ENCODE results near the gene POU2AF1.
"Not testable (repeated sequence)": the region's sequence is repeated elsewhere in the genome, so short reads cannot be mapped to it uniquely, and the experiment has no call there.

POU2AF1 gene

DNA sequence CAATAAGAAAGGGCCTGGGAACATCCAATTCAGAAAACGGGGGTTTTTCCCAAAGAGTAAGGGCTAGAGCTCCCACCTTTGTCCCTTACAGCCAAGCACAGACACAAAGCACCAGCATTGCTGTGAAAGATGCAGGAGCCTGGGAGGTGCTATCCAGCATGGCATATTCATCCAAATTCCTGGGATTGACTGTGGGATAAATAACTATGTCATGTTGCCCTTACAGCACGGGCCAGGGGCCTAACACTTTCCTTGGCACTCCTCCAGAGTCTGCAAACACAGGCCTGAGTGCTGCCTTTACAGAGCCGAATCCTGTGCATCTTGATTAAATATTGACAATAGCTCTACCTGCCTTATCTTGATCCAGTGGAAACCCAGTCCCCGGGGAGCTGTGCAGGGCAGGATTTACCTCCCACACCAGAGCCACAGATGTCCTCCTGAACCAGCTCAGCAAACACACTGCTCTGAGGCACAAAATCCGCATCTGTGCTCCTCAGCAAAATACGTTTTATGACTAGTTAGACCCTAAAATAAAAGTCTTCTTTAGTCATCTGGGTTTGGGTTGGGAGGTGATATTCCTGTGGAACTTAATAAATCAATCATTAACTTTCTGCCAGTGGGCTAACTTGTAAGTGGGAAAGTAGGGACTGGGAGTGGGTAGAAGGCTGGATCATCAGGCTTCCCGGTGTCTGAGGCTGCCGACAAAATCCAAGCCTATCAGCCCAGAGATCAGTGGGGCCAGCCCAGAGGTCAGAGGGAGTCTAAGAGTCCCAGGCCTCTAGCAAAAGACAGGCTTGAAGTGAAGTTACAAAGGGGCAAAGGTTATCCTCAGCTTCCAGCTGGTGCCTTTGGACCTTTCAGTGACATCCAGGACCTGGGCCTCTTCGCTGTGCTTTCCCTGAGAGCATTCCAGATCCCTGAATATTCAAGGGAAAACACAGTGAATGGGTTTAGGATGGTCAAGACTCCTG is 44.3 kb downstream of the POU2AF1 start:
- no peaks in the 10 kb centered on the region for H3K4me1 ChIP-seq (ENCODE audit: insufficient read depth, low read length)
- H3K27me3 ChIP-seq (ENCODE audit: insufficient read depth, low read length), result no peaks in the 10 kb centered on the region

DNA sequence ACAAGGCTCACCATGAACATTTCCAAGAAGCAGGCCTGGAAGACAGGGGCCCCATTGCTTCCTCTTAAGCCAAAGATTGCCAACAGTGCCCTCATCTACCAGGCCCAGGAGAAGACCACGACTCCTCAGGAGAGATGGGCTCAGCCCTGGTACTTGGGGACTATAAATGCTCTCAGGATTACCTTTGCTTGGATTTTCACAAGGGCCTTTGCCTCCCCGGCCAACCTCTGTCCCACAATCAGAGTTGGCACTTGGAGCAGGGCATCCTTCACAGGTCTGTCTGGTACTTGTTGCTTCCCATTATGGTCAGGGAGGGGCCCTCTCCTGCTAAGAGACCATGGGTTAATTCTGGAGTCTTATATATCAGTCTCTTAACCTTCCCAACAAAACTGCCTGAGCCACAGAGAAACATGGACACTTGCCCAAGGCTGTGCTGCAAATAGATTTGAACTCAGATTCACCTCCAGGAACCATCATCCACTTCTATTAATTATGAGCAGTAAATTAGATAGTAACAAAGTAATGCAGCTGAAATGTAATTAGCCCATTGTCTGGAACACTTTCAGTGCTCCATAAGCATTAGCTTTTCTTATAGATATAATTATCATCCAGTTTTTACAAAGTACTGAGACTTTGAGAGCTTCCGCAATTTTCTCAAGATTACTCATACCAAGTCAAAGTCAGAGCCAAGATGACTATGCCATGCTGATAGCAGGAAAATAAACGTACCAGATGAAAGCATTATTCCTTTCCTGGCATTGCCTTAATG is 47.2 kb downstream of the POU2AF1 start:
- H3K4me1 ChIP-seq (ENCODE audit: insufficient read depth, low read length), result no peaks in the 10 kb centered on the region
- H3K36me3 ChIP-seq (ENCODE audit: insufficient read depth, low read length), result no peaks in the 10 kb centered on the region
- H3K4me3 ChIP-seq (ENCODE audit: low read length), result no peak overlapping the region
- no peak overlapping the region for H2AFZ ChIP-seq (ENCODE audit: low read depth, low read length)
- no peaks in the 10 kb centered on the region for H3K27me3 ChIP-seq (ENCODE audit: insufficient read depth, low read length)
- H3K9me3 ChIP-seq (ENCODE audit: low read length), result no peaks in the 10 kb centered on the region

More for the DNA sequence above, 44.3 kb downstream of the POU2AF1 start:
- Histone ChIP-seq H3K4me3 (ENCODE audit: low read length) (no peak overlapping the region), H3K36me3 (ENCODE audit: insufficient read depth, low read length) (no peaks in the 10 kb centered on the region), H3K9me3 (ENCODE audit: low read length) (no peaks in the 10 kb centered on the region), H2AFZ (ENCODE audit: low read depth, low read length) (no peak overlapping the region)

DNA sequence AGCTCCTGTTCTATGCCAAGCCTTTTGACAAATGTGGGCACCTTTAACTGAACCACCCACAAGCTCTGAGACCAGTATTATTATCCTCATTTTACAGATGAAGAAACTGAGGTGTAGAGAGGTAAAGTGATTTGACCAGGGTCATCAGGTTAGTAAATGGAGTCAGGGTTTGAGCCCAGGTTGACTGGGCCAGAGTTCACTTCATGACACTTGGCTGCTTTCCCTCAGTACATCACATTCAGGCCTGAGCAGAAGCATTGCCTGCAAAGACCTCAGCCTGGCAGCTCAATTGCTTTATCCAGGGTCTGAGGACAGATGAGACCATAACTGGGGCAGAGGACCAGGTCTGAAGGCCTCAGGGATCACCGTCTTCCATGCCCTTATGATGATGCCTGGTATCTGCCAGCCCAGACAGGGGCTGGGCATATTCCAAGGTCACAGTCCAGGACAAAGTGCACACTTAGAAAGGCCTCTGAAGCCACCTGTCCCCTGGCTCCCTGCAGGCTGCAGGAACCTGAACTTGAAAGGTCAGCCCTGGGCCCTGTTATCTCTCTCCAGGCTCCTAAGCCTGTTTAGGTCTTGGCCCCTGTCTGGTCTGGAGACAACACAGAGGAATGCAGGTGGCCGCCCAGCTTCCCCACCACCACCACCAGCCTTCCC is 48.7 kb downstream of the POU2AF1 start:
- Histone ChIP-seq H3K4me3 (ENCODE audit: low read length) (no peak overlapping the region), H3K36me3 (ENCODE audit: insufficient read depth, low read length) (no peaks in the 10 kb centered on the region), H3K9me3 (ENCODE audit: low read length) (no peaks in the 10 kb centered on the region), H2AFZ (ENCODE audit: low read depth, low read length) (no peak overlapping the region), H3K27me3 (ENCODE audit: insufficient read depth, low read length) (no peaks in the 10 kb centered on the region), H3K4me1 (ENCODE audit: insufficient read depth, low read length) (no peaks in the 10 kb centered on the region)

DNA sequence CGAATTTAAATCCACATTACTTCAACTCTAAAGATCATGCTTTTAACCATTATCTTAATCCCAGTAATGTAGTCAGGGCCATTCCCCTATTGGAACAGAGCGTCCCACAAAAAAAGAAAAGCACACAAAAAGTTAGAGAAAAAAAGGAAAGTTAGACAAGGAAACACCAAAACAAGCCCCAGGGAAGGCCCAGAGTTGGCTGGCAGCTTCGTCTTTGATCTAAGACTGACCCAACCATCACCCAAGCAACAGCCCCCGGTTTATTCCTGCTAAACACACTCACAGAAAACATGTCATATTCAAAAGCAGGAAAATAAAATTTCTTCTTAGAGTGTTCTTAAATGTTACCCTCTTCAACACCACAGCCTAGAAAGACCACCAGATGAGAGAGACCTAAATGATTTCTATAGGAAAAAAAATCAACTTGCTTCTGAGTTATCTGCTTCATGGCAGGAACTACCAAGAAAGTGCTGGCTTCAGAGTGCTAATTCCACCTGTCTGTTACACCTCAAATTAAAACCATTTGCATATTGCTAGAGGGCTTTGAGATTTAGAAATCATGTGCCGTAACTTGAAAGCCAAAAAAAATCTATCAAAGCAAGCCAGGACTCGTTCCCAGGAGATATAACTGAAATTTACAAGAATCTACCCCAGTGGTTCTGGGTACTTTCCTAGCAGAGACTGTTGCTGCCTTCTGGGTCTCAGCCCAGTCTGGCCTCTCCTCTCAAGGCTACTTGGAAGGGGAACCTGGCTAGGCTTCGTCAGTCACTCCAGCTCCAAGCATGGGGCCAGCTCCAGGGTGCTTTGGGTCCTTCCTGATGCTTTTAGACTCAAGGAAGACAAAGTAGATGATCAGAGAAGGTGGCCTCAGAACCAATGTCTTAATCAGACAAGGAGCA is 49.5 kb downstream of the POU2AF1 start:
- H3K9me3 ChIP-seq (ENCODE audit: low read length), result no peaks in the 10 kb centered on the region
- no peak overlapping the region for H3K4me3 ChIP-seq (ENCODE audit: low read length)
- no peak overlapping the region for H2AFZ ChIP-seq (ENCODE audit: low read depth, low read length)
- H3K4me1 ChIP-seq (ENCODE audit: insufficient read depth, low read length), result no peaks in the 10 kb centered on the region
- H3K36me3 ChIP-seq (ENCODE audit: insufficient read depth, low read length), result no peaks in the 10 kb centered on the region
- H3K27me3 ChIP-seq (ENCODE audit: insufficient read depth, low read length), result no peaks in the 10 kb centered on the region

- Histone ChIP-seq H3K27me3 (ENCODE audit: insufficient read depth, low read length) (no peaks in the 10 kb centered on the region), H3K4me1 (ENCODE audit: insufficient read depth, low read length) (no peaks in the 10 kb centered on the region), H3K4me3 (ENCODE audit: low read length) (no peak overlapping the region), H2AFZ (ENCODE audit: low read depth, low read length) (no peak overlapping the region), H3K36me3 (ENCODE audit: insufficient read depth, low read length) (no peaks in the 10 kb centered on the region), H3K9me3 (ENCODE audit: low read length) (no peaks in the 10 kb centered on the region)
Measured at GRCh38 chr11:111327908-111328624, 51.0 kb downstream of the POU2AF1 start.

DNA sequence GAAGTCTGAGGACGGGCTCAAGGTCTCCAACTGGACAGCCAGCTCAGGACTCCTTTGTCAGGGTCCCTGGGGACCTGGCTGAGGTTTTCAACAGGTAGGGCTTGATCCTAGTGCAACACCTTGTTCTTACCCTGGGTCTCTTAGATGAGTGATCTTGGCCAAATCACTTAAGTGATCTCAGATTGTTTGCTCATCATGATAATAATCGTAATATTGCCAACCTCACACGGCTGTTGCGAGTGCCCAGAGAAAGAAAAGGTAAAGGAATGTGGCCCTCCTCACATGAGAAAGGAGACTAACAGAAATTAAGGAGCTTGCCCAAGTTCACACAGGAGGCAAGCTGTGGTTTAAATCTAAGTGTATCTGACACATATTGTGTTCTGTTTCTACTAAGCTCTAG is 52.3 kb downstream of the POU2AF1 start:
- no peaks in the 10 kb centered on the region for H3K36me3 ChIP-seq (ENCODE audit: insufficient read depth, low read length)
- H3K4me1 ChIP-seq (ENCODE audit: insufficient read depth, low read length), result no peaks in the 10 kb centered on the region
- H3K9me3 ChIP-seq (ENCODE audit: low read length), result no peaks in the 10 kb centered on the region
- H3K27me3 ChIP-seq (ENCODE audit: insufficient read depth, low read length), result no peaks in the 10 kb centered on the region
- no peak overlapping the region for H2AFZ ChIP-seq (ENCODE audit: low read depth, low read length)
- no peak overlapping the region for H3K4me3 ChIP-seq (ENCODE audit: low read length)

DNA sequence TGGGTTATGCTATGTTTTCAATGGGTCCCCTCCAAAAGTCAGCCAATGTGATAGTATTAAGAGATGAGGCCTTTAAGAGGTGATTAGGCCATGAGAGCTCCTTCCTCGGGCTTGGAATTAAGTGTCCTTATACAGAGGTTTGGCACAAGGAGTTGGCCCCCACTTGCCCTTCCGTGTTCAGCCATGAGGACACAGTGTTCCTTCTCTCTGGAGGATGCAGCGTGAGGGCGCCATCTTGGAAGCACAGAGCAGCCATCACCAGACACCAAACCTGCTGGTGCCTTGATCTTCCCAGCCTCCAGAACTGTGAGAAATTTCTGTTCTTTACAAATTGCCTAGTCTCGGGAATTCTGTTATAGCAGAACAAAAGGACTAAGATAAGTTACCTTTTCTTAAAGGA is 53.8 kb downstream of the POU2AF1 start:
- no peak overlapping the region for H2AFZ ChIP-seq (ENCODE audit: low read depth, low read length)
- H3K36me3 ChIP-seq (ENCODE audit: insufficient read depth, low read length), result no peaks in the 10 kb centered on the region
- H3K4me3 ChIP-seq (ENCODE audit: low read length), result no peak overlapping the region
- no peaks in the 10 kb centered on the region for H3K9me3 ChIP-seq (ENCODE audit: low read length)
- no peaks in the 10 kb centered on the region for H3K4me1 ChIP-seq (ENCODE audit: insufficient read depth, low read length)
- no peaks in the 10 kb centered on the region for H3K27me3 ChIP-seq (ENCODE audit: insufficient read depth, low read length)

DNA sequence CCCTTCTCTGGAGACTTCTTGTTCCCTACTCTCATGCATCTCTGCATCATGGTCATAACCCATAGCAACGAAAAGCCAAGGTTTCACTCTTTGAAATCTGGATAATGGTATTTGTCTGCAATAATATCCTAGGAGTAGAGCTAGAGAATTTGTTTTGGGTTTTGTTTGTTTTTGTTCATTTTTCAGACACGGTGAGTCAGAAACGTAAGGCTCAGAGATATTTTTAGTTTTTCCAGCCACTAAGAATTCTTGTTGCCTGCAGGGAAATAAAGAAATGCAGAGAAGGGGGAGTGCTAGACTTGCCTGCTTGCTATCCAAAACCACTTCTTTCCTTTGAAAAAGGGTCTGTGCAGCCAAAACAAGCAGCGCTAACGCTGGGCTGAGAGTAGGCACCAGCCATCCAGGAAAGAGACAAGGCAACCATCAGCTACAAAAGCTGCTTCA is 54.8 kb downstream of the POU2AF1 start:
- Histone ChIP-seq H3K9me3 (ENCODE audit: low read length) (no peaks in the 10 kb centered on the region), H3K4me1 (ENCODE audit: insufficient read depth, low read length) (no peaks in the 10 kb centered on the region), H3K27me3 (ENCODE audit: insufficient read depth, low read length) (no peaks in the 10 kb centered on the region), H3K4me3 (ENCODE audit: low read length) (no peak overlapping the region), H3K36me3 (ENCODE audit: insufficient read depth, low read length) (no peaks in the 10 kb centered on the region), H2AFZ (ENCODE audit: low read depth, low read length) (no peak overlapping the region)

DNA sequence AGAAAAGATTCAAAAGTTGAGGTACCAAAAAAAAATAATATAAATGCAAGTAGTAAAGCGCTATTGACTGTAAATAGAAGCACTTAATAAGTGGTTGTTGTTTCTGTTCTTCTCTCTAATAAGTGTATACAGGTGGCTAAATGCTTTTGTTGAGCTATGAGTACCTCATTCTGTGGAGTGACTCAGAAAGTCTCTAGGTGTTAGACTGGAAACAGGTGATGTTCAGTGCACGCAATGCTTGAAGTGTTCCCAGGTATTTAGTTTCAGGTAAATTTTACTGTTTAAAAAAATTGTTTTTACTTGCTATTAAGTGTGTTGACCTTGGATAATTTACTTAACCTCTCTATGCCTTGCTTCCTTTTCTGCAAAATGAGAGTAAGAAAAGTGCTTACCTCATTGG is 56.5 kb downstream of the POU2AF1 start:
- H2AFZ ChIP-seq (ENCODE audit: low read depth, low read length), result no peak overlapping the region
- H3K4me3 ChIP-seq (ENCODE audit: low read length), result no peak overlapping the region
- no peaks in the 10 kb centered on the region for H3K9me3 ChIP-seq (ENCODE audit: low read length)
- H3K36me3 ChIP-seq (ENCODE audit: insufficient read depth, low read length), result no peaks in the 10 kb centered on the region
- H3K27me3 ChIP-seq (ENCODE audit: insufficient read depth, low read length), result no peaks in the 10 kb centered on the region
- no peaks in the 10 kb centered on the region for H3K4me1 ChIP-seq (ENCODE audit: insufficient read depth, low read length)

GRCh38 chr11:111320728-111321568 is 58.1 kb downstream of the POU2AF1 start:
- no peaks in the 10 kb centered on the region for H3K9me3 ChIP-seq (ENCODE audit: low read length)
- H3K27me3 ChIP-seq (ENCODE audit: insufficient read depth, low read length), result no peaks in the 10 kb centered on the region
- no peaks in the 10 kb centered on the region for H3K4me1 ChIP-seq (ENCODE audit: insufficient read depth, low read length)
- no peak overlapping the region for H3K4me3 ChIP-seq (ENCODE audit: low read length)
- H3K36me3 ChIP-seq (ENCODE audit: insufficient read depth, low read length), result no peaks in the 10 kb centered on the region
- H2AFZ ChIP-seq (ENCODE audit: low read depth, low read length), result no peak overlapping the region

- H3K27me3 ChIP-seq (ENCODE audit: insufficient read depth, low read length); H2AFZ ChIP-seq (ENCODE audit: low read depth, low read length); H3K9me3 ChIP-seq (ENCODE audit: low read length); H3K4me1 ChIP-seq (ENCODE audit: insufficient read depth, low read length); H3K36me3 ChIP-seq (ENCODE audit: insufficient read depth, low read length); H3K4me3 ChIP-seq (ENCODE audit: low read length): not testable (repeated sequence)
Measured at GRCh38 chr11:111320199-111320598, 58.9 kb downstream of the POU2AF1 start.

Measured in neuron (in vitro differentiated cells).